Measurements from ENCODE around the gene C16orf89.

- TF ChIP-seq CTCF (IDR thresholded peaks at IDR 0.05; ENCODE audit: borderline replicate concordance, extremely low read depth, low read length, poor library complexity, severe bottlenecking) (no peak), EZH2 (IDR thresholded peaks at IDR 0.05; ENCODE audit: borderline replicate concordance, low read depth, low read length, severe bottlenecking) (no peak)
Measured at GRCh38 chr16:5008311-5008731, 57.4 kb downstream of the C16orf89 start.
